Measurements from ENCODE around the gene TUG1. TPM values are rescaled to one million over a fixed set of nuclear protein-coding genes. Genes with fewer than 3 reads are reported as not detected.

The TUG1 gene
- total and polyA plus RNA-seq, 10 of the 15 experiments (the other 5 are each of a cell fraction or from before 2014, with no cell fraction given), result 19.3 to 116 (median 54.9) TPM

- no peak overlapping the region for H3K27ac ChIP-seq (ENCODE audit: control insufficient read depth, insufficient read depth)
- no peaks in the 10 kb centered on the region for H3K9me3 ChIP-seq (replicated peaks; ENCODE audit: control insufficient read depth, insufficient read depth, low read length)
- no peaks in the 10 kb centered on the region for H3K27me3 ChIP-seq (replicated peaks in 1 of 2; ENCODE audit: control insufficient read depth in 2 of 2, insufficient read depth in 2 of 2, low read length in 1 of 2)
- H4K20me1 ChIP-seq (ENCODE audit: control insufficient read depth, insufficient read depth), result no peaks in the 10 kb centered on the region
- H3K9ac ChIP-seq (ENCODE audit: control insufficient read depth, insufficient read depth, low read length), result no peak overlapping the region
- ChIA-PET CTCF (no interaction called here), SMC1A (ENCODE audit: uncharacterized antibody, unreplicated experiment) (no interaction called here), RAD21 (ENCODE audit: unreplicated experiment) (no interaction called here), POLR2A (no interaction called here)
- in situ Hi-C loops (cut with MboI), result no loop called here
- no peak for TF ChIP-seq EP300 (IDR thresholded peaks at IDR 0.05; ENCODE audit: borderline replicate concordance in 1 of 2, control insufficient read depth in 1 of 2, low read depth in 2 of 2, low read length in 2 of 2)
- ATAC-seq (no peak), FAIRE-seq (no peak), DNase-seq (ENCODE audit: low read depth, low spot score) (no peak)
- intact Hi-C loops (cut with micrococcal nuclease; ENCODE audit: unreplicated experiment), result no loop called here
- no peaks in the 10 kb centered on the region for H3K79me2 ChIP-seq (ENCODE audit: control insufficient read depth, insufficient read depth, low read length)
- H3K4me3 ChIP-seq, result no peak overlapping the region
- no TSS peak for BruUV-seq (replicated peaks)
- H3K36me3 ChIP-seq (ENCODE audit: control insufficient read depth in 2 of 2, insufficient read depth in 2 of 2, low read length in 1 of 2), result peaks cover 6 to 19% of the 10 kb centered on the region in 2 experiments; a peak in 3 of 4 replicates
- H3K4me2 ChIP-seq (ENCODE audit: control insufficient read depth, insufficient read depth), result no peak overlapping the region
- WGBS (ENCODE audit: insufficient coverage, insufficient replicate concordance, low lambda C conversion rate, missing lambda C conversion rate), result 91% methylated on average over 10 of the region's 10 CpGs
- no peak overlapping the region for H2AFZ ChIP-seq (ENCODE audit: control insufficient read depth, low read depth, low read length)
- no peaks in the 10 kb centered on the region for H3K4me1 ChIP-seq (ENCODE audit: control insufficient read depth, insufficient read depth, low read length)
Measured at GRCh38 chr22:30927806-30928205, 41.3 kb upstream of the TUG1 start.

GRCh38 chr22:30928401-30928800 lies 40.7 kb upstream of the TUG1 start:
- BruUV-seq (replicated peaks), result no TSS peak
- no peaks in the 10 kb centered on the region for H3K9me3 ChIP-seq (replicated peaks; ENCODE audit: control insufficient read depth, insufficient read depth, low read length)
- RAD21 ChIA-PET (ENCODE audit: unreplicated experiment), result no interaction called here
- TF ChIP-seq PML (IDR thresholded peaks at IDR 0.05; ENCODE audit: low read length) (no peak), CHD1 (IDR thresholded peaks at IDR 0.05; ENCODE audit: low read depth, low read length) (no peak), ZNF622 (IDR thresholded peaks at IDR 0.05) (no peak), SIN3A (IDR thresholded peaks at IDR 0.05; ENCODE audit: low read depth, low read length) (no peak), POLR2A (IDR thresholded peaks at IDR 0.05; ENCODE audit: low read depth, low read length) (no peak), MEF2B (IDR thresholded peaks at IDR 0.05; ENCODE audit: partially characterized antibody, poor library complexity, severe bottlenecking) (no peak), HDAC6 (IDR thresholded peaks at IDR 0.05; ENCODE audit: unreplicated experiment) (no peak)
- TF ChIP-seq, protein P1, sequence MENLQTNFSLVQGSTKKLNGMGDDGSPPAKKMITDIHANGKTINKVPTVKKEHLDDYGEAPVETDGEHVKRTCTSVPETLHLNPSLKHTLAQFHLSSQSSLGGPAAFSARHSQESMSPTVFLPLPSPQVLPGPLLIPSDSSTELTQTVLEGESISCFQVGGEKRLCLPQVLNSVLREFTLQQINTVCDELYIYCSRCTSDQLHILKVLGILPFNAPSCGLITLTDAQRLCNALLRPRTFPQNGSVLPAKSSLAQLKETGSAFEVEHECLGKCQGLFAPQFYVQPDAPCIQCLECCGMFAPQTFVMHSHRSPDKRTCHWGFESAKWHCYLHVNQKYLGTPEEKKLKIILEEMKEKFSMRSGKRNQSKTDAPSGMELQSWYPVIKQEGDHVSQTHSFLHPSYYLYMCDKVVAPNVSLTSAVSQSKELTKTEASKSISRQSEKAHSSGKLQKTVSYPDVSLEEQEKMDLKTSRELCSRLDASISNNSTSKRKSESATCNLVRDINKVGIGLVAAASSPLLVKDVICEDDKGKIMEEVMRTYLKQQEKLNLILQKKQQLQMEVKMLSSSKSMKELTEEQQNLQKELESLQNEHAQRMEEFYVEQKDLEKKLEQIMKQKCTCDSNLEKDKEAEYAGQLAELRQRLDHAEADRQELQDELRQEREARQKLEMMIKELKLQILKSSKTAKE (IDR thresholded peaks at IDR 0.05; ENCODE audit: low read depth, poor library complexity, severe bottlenecking), result no peak
- TF ChIP-seq, protein P2, sequence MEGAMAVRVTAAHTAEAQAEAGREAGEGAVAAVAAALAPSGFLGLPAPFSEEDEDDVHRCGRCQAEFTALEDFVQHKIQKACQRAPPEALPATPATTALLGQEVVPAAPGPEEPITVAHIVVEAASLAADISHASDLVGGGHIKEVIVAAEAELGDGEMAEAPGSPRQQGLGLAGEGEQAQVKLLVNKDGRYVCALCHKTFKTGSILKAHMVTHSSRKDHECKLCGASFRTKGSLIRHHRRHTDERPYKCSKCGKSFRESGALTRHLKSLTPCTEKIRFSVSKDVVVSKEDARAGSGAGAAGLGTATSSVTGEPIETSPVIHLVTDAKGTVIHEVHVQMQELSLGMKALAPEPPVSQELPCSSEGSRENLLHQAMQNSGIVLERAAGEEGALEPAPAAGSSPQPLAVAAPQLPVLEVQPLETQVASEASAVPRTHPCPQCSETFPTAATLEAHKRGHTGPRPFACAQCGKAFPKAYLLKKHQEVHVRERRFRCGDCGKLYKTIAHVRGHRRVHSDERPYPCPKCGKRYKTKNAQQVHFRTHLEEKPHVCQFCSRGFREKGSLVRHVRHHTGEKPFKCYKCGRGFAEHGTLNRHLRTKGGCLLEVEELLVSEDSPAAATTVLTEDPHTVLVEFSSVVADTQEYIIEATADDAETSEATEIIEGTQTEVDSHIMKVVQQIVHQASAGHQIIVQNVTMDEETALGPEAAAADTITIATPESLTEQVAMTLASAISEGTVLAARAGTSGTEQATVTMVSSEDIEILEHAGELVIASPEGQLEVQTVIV (IDR thresholded peaks at IDR 0.05; ENCODE audit: borderline replicate concordance, partially characterized antibody), result no peak

More at GRCh38 chr22:30928401-30928800, 40.7 kb upstream of the TUG1 start:
- intact Hi-C loops (cut with micrococcal nuclease; ENCODE audit: unreplicated experiment), result no loop called here
- Histone ChIP-seq H3K4me3 (no peak overlapping the region), H3K79me2 (ENCODE audit: control insufficient read depth, insufficient read depth, low read length) (no peaks in the 10 kb centered on the region), H3K4me2 (ENCODE audit: control insufficient read depth, insufficient read depth) (no peak overlapping the region), H3K9ac (ENCODE audit: control insufficient read depth, insufficient read depth, low read length) (no peak overlapping the region), H3K36me3 (ENCODE audit: control insufficient read depth in 2 of 2, insufficient read depth in 2 of 2, low read length in 1 of 2) (peaks cover 10 to 20% of the 10 kb centered on the region in 2 experiments; a peak in 3 of 4 replicates), H3K4me1 (ENCODE audit: control insufficient read depth, insufficient read depth, low read length) (no peaks in the 10 kb centered on the region), H3K27me3 (replicated peaks in 1 of 2; ENCODE audit: control insufficient read depth in 2 of 2, insufficient read depth in 2 of 2, low read length in 1 of 2) (no peaks in the 10 kb centered on the region), H2AFZ (ENCODE audit: control insufficient read depth, low read depth, low read length) (no peak overlapping the region), H4K20me1 (ENCODE audit: control insufficient read depth, insufficient read depth) (no peaks in the 10 kb centered on the region), H3K27ac (ENCODE audit: control insufficient read depth, insufficient read depth) (no peak overlapping the region)
- DNase-seq (ENCODE audit: low read depth, low spot score) (no peak), FAIRE-seq (no peak), ATAC-seq (no peak)
- ChIA-PET SMC1A (ENCODE audit: uncharacterized antibody, unreplicated experiment) (no interaction called here), POLR2A (no interaction called here), CTCF (no interaction called here)
- in situ Hi-C loops (cut with MboI), result no loop called here
- 97% methylated on average over 6 of the region's 6 CpGs for WGBS (ENCODE audit: insufficient coverage, insufficient replicate concordance, low lambda C conversion rate, missing lambda C conversion rate)
